HAP-1 (cell line): ENCODE results near the gene CGREF1.
"Not testable (repeated sequence)": the region's sequence is repeated elsewhere in the genome, so short reads cannot be mapped to it uniquely, and the experiment has no call there.

ENCODE experiments used
- DNase-seq, 2 experiments: peaks; one replicate each; pipeline ENCODE4 v3.0.0-alpha.2; 2016 to 2020; ENCODE audit warnings: low spot score in 2 of 2
- H3K27me3 ChIP-seq: fragments of 250-450 bp; sonication (Bioruptor Pico); 2 replicates; pipeline ENCODE4 v1.5.1; 2020; ENCODE audit warnings: low read depth, mild to moderate bottlenecking, moderate library complexity
- H3K36me3 ChIP-seq: fragments of 250-450 bp; sonication (Bioruptor Pico); replicated peaks from 2 replicates; pipeline ENCODE4 v1.5.1; 2020; ENCODE audit warnings: mild to moderate bottlenecking
- H3K4me1 ChIP-seq: fragments of 250-450 bp; sonication (Bioruptor Pico); 2 replicates; pipeline ENCODE4 v1.5.1; 2020; ENCODE audit warnings: mild to moderate bottlenecking
- H3K4me3 ChIP-seq: fragments of 250-450 bp; sonication (Bioruptor Pico); 2 replicates; pipeline ENCODE4 v1.5.1; 2020; ENCODE audit warnings: mild to moderate bottlenecking, moderate library complexity
- H3K9me3 ChIP-seq: fragments of 250-450 bp; sonication (Bioruptor Pico); 2 replicates; pipeline ENCODE4 v1.5.1; 2020; ENCODE audit warnings: mild to moderate bottlenecking, moderate library complexity
- in situ Hi-C: fragments of 300-500 bp; cut with MboI; formaldehyde crosslinking; loops from 3 replicates; pipeline ENCODE4 v1.14.3; 2020; ENCODE audit warnings: low sequenced_read_pairs, inconsistent platforms, mixed read lengths

CGREF1 gene

DNA sequence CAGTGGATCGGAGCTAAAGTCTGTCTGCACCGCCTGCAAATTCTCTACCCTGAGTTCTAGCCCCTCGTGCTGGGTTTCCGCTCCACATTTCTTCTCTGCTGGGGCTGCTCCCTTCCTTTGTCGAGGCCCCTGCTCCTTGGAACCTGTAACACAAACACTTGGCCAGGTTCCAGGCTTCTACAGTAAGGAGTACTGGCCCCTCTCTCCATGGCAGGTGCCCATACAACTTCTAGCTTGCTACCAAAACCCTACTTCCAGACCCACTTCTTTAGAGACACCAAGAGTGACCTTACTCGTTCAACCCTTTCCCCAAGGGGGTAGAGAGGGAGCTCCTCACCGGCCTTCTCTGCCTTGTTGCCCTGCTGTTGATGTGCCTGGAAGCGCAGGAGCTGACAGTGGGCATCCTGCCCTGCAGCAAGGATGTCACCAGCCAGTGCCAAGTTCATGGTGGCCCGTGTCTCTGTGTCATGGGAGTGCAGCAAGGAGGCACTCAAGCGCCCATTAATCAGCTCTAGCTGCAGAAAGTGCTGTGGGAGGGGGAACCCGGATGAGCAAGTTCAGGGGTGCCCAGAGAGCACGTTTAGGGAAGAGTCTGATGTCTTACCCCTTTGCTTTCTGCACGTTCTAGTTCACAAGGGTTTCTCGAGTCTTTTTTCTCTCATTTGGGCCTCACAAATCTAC is 14.4 kb upstream of the CGREF1 start:
- peaks cover 38% of the 10 kb centered on the region for H3K36me3 ChIP-seq
- peaks cover 9% of the 10 kb centered on the region for H3K4me1 ChIP-seq
- H3K4me3 ChIP-seq: peak overlapping the region; percentile 85
- in situ Hi-C loops: no loop called here
- no peaks in the 10 kb centered on the region for H3K27me3 ChIP-seq
- no peak for DNase-seq
- H3K9me3 ChIP-seq: no peaks in the 10 kb centered on the region

DNA sequence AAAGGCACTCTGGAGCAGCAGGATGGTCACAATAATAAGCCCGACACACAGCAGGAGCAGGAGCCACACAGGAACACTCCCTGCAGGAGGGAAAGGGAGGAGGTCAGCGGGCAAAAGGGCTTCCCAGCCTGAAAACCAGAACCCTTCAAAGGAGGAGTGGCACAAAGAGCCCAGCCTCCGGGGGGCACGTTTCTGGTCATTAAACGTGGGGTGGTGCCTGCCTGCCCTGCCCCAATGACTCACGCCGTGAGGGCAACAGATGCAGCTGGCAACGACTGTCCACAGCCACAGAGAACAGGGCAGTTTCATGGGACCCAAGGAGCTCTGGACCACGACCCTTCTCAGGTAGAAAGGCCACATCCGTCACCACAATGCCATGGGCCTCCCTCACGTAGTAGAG is 12.5 kb upstream of the CGREF1 start:
- DNase-seq: no peak
- Histone ChIP-seq H3K36me3 (peaks cover 38% of the 10 kb centered on the region), H3K4me3 (no peak overlapping the region), H3K27me3 (no peaks in the 10 kb centered on the region), H3K4me1 (peaks cover 9% of the 10 kb centered on the region), H3K9me3 (no peaks in the 10 kb centered on the region)
- in situ Hi-C loops: no loop called here

DNA sequence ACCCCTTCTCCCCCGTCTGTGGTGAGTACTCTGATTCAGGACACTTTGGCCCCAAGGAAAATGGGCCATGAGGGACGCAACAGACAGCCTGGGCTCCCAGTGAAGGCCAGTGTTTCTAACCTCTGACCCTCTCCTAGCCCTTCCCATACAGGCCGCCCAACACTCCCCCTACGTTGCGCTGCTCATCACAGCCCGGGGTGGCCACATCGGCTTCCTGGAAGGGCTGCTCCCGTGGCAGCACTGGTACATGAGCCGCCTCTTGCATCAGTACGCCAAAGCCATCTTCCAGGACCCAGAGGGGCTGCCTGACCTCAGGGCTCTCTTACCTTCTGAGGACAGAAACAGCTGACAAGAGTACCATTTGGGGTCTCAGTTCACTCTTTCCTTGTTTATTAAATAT is 11.5 kb upstream of the CGREF1 start:
- no peak for DNase-seq
- Histone ChIP-seq H3K27me3 (no peaks in the 10 kb centered on the region), H3K36me3 (peaks cover 38% of the 10 kb centered on the region), H3K4me3 (no peak overlapping the region), H3K9me3 (no peaks in the 10 kb centered on the region), H3K4me1 (peaks cover 9% of the 10 kb centered on the region)
- in situ Hi-C loops: no loop called here

DNA sequence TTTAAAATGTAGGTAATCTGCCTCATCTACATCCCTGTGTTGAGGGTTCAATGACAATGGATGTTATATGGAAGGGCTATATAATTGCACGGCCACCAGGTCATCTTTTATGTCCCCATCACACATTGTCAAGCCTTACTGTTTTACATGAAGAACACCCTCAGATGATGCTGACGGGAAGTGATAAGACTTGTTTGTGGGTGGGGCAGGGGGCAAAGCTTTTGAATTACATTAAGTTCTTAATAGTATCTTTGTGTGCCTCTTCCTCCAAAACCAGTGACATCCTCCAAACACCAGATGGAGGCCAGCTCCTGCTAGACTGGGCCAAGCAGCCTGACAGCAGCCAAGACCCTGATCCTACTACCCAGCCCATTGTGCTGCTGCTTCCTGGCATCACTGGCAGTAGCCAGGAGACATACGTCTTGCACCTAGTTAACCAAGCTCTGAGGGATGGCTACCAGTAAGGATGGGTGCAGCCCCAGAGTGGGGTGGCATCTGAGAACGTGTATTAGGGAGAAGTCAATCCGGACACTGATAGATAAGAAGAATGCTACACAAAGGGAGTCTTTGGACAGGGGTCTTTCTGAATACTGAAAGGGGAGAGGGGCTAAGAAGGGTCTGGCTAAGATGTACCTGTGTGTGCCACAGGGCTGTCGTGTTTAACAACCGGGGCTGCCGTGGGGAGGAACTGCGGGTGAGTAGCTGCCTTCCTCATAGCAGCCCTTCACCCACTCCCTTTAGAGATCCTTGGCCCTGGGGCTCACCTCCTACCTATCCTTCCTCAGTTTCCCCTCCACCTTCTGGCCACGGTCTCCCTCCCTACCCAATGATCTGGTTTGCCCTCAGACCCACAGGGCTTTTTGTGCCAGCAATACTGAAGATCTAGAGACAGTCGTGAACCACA is 10.0 kb upstream of the CGREF1 start:
- in situ Hi-C loops: no loop called here
- Histone ChIP-seq H3K4me1 (peaks cover 8% of the 10 kb centered on the region), H3K4me3 (no peak overlapping the region), H3K9me3 (no peaks in the 10 kb centered on the region), H3K36me3 (peaks cover 34% of the 10 kb centered on the region), H3K27me3 (no peaks in the 10 kb centered on the region)
- DNase-seq: no peak

DNA sequence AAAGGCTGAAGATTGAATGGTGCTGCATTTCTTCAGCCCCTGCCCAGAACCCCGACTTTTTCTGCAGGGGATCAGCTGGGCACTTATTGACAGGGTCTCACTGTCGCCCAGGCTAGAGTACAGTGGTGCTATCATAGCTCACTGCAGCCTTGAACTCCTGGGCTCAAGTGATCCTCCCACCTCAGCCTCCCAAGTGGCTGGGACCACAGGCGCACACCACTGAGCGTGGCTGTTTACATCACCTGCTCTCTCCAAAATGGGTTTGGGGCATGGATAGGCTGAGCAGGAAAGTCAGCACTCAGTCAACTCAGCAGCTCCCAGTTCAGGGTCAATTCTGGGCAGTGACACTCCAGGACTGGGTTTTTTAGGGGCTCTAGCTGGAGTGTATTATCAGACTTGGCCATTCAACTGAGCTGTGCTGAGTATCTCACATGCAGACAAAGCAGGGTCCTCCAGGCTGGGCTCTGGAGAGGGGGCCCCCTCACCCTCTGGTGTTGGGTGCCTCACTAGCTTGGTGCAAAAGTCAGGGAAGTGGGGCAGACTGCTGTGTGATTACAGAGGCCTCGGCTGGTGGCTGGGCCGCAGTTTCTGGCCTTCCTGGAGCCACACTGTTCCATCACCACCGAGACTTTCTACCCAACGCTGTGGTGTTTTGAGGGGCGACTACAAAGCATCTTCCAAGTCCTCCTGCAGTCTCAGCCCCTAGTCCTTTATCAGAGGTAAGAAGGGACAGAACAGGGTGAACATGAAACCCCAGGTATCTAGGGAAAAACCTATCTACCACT is 9.1 kb upstream of the CGREF1 start:
- Histone ChIP-seq H3K4me1 (peaks cover 7% of the 10 kb centered on the region), H3K9me3 (no peaks in the 10 kb centered on the region), H3K36me3 (peaks cover 34% of the 10 kb centered on the region), H3K4me3 (no peak overlapping the region), H3K27me3 (no peaks in the 10 kb centered on the region)
- DNase-seq: no peak
- in situ Hi-C loops: no loop called here

DNA sequence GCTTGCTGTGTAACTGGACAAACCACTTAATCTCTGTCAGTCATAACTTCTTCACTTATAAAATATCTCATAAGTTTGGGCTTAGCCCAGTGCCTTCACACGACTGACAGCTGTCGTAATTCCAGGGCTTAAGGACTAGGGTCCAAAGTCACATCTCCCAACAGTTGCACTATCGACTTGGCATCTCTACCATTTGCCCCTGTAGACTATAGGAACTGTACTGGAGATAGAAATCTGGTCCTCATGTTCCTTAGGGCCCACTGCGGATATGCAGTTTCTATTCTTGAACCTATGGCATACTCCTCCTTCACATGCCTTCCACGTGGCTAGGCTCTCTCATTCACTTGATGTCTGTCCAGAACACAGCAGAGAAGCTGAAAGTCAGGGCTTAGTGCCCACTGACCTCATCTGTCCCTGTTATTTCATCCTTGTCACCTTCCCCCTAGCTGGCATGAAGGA is 7.4 kb upstream of the CGREF1 start:
- in situ Hi-C loops: no loop called here
- H3K36me3 ChIP-seq: peaks cover 16% of the 10 kb centered on the region
- H3K27me3 ChIP-seq: no peaks in the 10 kb centered on the region
- no peak overlapping the region for H3K4me3 ChIP-seq
- DNase-seq: no peak
- peaks cover 7% of the 10 kb centered on the region for H3K4me1 ChIP-seq
- H3K9me3 ChIP-seq: no peaks in the 10 kb centered on the region

DNA sequence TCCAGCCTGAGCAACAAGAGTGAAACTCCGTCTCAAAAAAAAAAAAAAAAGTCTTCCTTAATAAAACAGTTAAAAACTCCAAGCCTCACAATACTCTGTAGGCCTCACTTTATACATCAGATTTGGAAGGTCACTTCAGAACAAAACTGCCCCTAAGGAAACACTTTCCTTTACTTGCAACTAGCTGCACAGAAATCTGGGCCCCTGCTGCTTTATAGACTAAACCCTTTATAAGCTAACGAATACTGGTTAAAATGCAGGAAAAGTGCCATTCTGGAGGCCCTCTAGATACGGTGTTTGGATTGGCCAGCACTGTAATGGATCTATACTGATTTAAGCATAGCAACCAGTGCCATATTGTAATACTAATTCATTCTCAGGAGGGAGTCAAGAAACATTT is 6.2 kb upstream of the CGREF1 start:
- peaks cover 7% of the 10 kb centered on the region for H3K4me1 ChIP-seq
- in situ Hi-C loops: no loop called here
- H3K36me3 ChIP-seq: peaks cover 6% of the 10 kb centered on the region
- H3K4me3 ChIP-seq: no peak overlapping the region
- no peaks in the 10 kb centered on the region for H3K9me3 ChIP-seq
- no peaks in the 10 kb centered on the region for H3K27me3 ChIP-seq
- DNase-seq: no peak

DNA sequence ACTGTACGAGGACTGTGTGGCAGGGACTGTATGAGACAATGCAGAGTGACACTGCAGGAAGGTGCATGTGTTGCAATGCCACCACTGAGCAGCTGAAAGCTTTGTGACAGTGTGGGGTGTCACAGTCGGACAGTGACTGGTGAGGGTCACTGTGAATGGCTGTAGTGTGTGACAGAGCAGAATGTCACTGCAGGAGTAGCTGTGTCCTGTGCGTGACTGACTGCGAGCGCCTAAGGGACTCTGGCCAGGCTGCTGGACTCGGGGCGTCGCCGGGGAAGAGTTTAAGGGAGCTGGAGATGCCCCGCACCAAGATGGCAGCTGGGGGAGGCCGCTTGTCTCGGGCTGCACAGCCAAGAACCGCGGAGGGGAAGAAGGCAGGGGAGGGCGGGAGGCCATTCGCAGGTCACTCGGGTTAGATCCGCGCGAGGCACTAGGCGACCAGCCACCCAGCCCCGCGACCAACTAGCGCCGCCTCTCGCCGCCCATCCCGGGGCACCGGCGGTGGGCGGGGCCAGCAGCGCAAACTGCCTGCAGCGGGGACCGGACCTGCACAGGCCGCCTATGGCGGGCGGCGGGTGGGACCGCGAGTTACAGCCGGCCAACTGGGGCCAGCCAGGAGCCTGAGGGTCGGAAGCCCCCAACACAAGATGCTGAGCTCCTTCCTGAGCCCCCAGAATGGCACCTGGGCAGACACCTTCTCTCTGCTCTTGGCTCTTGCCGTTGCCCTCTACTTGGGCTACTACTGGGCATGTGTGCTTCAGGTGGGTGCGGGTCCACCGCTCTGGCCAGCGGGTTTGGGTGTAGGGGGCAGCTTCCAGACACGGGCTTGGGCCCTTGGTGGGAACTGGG is 4.6 kb upstream of the CGREF1 start, which contains the start of gene ABHD1:
TSS of gene ABHD1 (plus strand) at position 514 of the 849 bp plus-strand sequence. CDS start at position 648, 134 bp downstream.
- Histone ChIP-seq H3K4me3 (peak within 1 kb of the TSS; percentile 39), H3K9me3 (no peaks in the 10 kb centered on the region), H3K36me3 (peaks cover 1% of the 10 kb centered on the region; the same call in 1 of the 2 replicates), H3K4me1 (peaks cover 11% of the 10 kb centered on the region), H3K27me3 (no peaks in the 10 kb centered on the region)
- DNase-seq: peak; percentile 41 to 80
- in situ Hi-C loops: no loop called here

DNA sequence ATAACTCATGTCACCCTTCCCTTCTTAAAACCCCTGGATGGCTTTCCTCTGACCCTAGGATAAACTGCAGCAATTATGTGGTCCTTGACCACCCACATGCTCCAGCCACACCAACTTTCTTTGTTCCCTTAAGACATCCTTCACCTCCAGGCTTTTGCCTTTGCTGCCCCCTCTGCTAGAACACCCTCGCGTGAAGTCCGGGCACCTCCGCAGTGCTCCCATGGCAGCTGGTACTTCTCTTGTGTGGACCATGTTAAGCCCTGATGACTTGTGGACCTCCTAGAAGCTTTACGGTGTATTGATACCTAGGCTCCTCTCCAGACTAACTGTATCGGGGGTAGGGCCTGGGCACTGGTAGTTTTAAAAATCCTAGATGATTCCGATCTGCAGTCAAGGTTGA is 3.9 kb upstream of the CGREF1 start:
- in situ Hi-C loops: no loop called here
- no peak overlapping the region for H3K4me3 ChIP-seq
- no peaks in the 10 kb centered on the region for H3K27me3 ChIP-seq
- H3K9me3 ChIP-seq: no peaks in the 10 kb centered on the region
- H3K36me3 ChIP-seq: no peaks in the 10 kb centered on the region
- no peak for DNase-seq
- peaks cover 11% of the 10 kb centered on the region for H3K4me1 ChIP-seq

DNA sequence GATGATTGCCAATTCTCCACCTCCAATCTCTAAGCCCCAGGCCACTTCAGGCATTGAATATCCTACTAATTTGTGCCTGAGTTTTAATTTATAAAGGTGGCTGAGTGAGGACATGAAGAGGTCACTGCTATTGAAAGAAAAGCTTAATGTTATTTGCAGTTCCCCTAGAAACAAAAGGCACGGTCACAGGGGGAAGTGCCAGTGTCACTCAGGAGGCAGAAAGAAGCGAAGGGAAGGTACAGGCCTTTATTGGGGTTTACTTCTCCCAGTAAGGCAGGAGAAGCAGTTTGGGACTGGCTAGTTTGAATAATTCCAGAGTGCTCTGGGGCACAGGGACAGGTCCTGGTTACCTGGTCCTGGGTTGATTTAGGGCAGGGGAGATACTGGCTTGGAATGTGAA is 3.0 kb upstream of the CGREF1 start:
- in situ Hi-C loops: no loop called here
- H3K4me1 ChIP-seq: peaks cover 11% of the 10 kb centered on the region
- no peak overlapping the region for H3K4me3 ChIP-seq
- H3K36me3 ChIP-seq: no peaks in the 10 kb centered on the region
- H3K27me3 ChIP-seq: no peaks in the 10 kb centered on the region
- H3K9me3 ChIP-seq: no peaks in the 10 kb centered on the region
- DNase-seq: no peak

DNA sequence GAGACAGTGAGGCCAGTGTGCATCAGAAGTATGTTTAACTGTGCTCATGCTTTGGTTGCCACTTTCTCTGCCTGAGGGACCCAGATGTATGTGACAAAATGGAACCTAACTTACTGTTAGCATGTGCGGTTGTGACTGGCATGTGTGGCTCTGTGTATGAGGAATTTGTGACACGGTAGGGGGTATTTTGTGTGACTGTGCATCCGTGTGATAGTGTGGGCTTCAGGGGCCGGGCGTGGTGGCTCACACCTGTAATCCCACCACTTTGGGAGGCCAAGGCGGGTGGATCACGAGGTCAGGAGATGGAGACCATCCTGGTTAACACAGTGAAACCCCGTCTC is 372 bp upstream of the CGREF1 start:
- H3K4me3 ChIP-seq, DNase-seq, H3K27me3 ChIP-seq, H3K36me3 ChIP-seq, in situ Hi-C loops, H3K9me3 ChIP-seq: not testable (repeated sequence)
- H3K4me1 ChIP-seq: peaks cover 11% of the 10 kb centered on the region

DNA sequence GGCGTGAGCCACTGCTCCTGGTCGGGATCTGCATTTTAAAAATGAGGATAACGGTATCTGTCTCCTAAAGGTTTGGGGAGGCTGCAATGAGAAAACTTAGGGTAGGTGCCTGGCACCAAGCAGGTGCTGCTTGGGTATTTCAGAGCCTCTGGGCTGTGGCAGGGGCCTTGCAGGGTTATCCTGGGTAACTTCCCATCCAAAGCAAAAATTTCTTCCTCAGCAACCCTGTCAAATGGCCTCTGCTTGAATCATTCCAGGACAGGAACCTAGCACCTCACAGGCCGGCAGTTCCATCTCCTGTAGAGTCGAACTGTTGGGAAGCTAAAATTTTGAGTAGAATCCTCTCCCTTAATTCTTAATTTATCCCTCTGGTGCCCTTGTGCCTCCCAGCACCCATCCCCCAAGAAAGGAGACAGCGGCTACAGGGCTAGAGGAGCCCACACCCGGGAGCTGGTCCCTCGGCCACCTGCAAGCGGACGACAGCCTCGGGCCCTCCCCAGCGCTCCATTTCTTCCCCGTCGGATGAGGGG is 868 bp downstream of the CGREF1 start:
- Histone ChIP-seq H3K27me3 (no peaks in the 10 kb centered on the region), H3K4me3 (peak overlapping the region; percentile 30)

DNA sequence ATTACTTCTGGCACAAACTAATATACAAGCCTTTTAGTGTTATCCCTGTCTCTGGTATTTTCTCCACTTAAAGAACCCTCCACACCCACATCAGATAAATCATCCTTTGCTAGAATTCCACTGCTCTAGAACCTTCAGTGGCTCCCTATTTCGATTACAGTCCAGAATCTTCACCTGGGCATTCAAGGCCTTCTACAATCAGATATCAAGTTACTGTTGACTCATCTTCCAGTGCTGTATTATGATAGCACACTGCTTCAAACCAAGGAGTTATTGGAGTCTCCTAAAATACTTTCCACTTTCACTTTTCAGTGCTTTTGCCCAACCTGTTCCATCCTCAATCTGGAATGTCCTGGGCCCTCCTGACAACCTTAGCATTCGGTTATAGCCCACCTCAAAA is 3.4 kb downstream of the CGREF1 start:
- no peak for DNase-seq
- in situ Hi-C loops: no loop called here
- H3K4me3 ChIP-seq: no peak overlapping the region
- H3K27me3 ChIP-seq: no peaks in the 10 kb centered on the region
- H3K9me3 ChIP-seq: no peaks in the 10 kb centered on the region
- H3K36me3 ChIP-seq: no peaks in the 10 kb centered on the region
- H3K4me1 ChIP-seq: peaks cover 4% of the 10 kb centered on the region

More for the DNA sequence above, 868 bp downstream of the CGREF1 start:
- no peaks in the 10 kb centered on the region for H3K36me3 ChIP-seq
- no peak for DNase-seq
- in situ Hi-C loops: no loop called here
- no peaks in the 10 kb centered on the region for H3K9me3 ChIP-seq
- H3K4me1 ChIP-seq: peaks cover 4% of the 10 kb centered on the region
